Activated CD8-positive, alpha-beta T cell treated with anti-CD3 and anti-CD28 coated beads for 36 hours (primary cell): ENCODE results near the gene CNOT6. TPM values are rescaled to one million over a fixed set of nuclear protein-coding genes. Genes with fewer than 3 reads are reported as not detected.
"Not testable (repeated sequence)": the region's sequence is repeated elsewhere in the genome, so short reads cannot be mapped to it uniquely, and the experiment has no call there.

ENCODE experiments used
- ATAC-seq: fragments of 200-7000 bp; cut with Tn5 transposase; one replicate; pipeline ENCODE4 v1.10.0; 2021; ENCODE audit warnings: mild to moderate bottlenecking, moderate library complexity
- CTCF ChIA-PET: fragments of 350-600 bp; sonication (Branson Sonifier 250); formaldehyde crosslinking; loops from one replicate; lab custom pipeline; 2021; ENCODE audit warnings: antibody characterized with exemption; lab: Charles Lee
- POLR2A ChIA-PET: fragments of 350-600 bp; sonication (Branson Sonifier 250); formaldehyde crosslinking; loops from one replicate; lab custom pipeline; 2021; ENCODE audit warnings: antibody characterized with exemption; lab: Charles Lee
- DNase-seq: peaks from one replicate; pipeline ENCODE4 v3.0.0-alpha.2; 2020
- H3K27ac Mint-ChIP-seq: one replicate; pipeline ENCODE4 v1.8.0; 2021; ENCODE audit warnings: mild to moderate bottlenecking, mixed read lengths
- H3K27me3 Mint-ChIP-seq: one replicate; pipeline ENCODE4 v1.8.0; 2021; ENCODE audit warnings: mixed read lengths
- H3K36me3 Mint-ChIP-seq: one replicate; pipeline ENCODE4 v1.8.0; 2021; ENCODE audit warnings: low read depth, mixed read lengths
- H3K4me1 Mint-ChIP-seq: one replicate; pipeline ENCODE4 v1.8.0; 2021; ENCODE audit warnings: low read depth, mixed read lengths
- H3K4me3 Mint-ChIP-seq: one replicate; pipeline ENCODE4 v1.8.0; 2021; ENCODE audit warnings: mild to moderate bottlenecking, moderate library complexity, mixed read lengths
- H3K9me3 Mint-ChIP-seq: one replicate; pipeline ENCODE4 v1.8.0; 2021; ENCODE audit warnings: mixed read lengths
- CTCF ChIP-seq: fragments of 200-600 bp; IDR thresholded peaks from one replicate; pipeline ENCODE4 v1.8.0; 2022; ENCODE audit warnings: antibody characterized with exemption, mild to moderate bottlenecking
- intact Hi-C: fragments of 100-400 bp; cut with micrococcal nuclease; formaldehyde crosslinking; loops from one replicate; pipeline ENCODE4 v1.10.0; 2022
- total RNA-seq, 2 experiments: library from RNA; stranded (reverse); gene quantifications; one replicate each; pipeline ENCODE4 v1.2.3, GENCODE V29; 2021

CNOT6 gene
- total RNA-seq, 2 experiments from 2014 or later, result 28.4 to 30.4 TPM

- H3K27ac Mint-ChIP-seq, result no peak overlapping the region
- DNase-seq (peak; percentile 66), ATAC-seq (peak; percentile 94)
- peaks cover 10% of the 10 kb centered on the region for H3K27me3 Mint-ChIP-seq
- intact Hi-C loops, result loop anchor here (5.0 kb wide), 2 partner anchors 179 to 244 kb away; partner anchors contain the start of gene MAPK9
- no peaks in the 10 kb centered on the region for H3K36me3 Mint-ChIP-seq
- CTCF ChIA-PET, result interaction anchor here (0.6 to 6.2 kb wide), 21 partner anchors 11 to 345 kb away, joined by 3 to 30 read pairs (median 3); no protein-coding TSS in a partner anchor
- no peaks in the 10 kb centered on the region for H3K9me3 Mint-ChIP-seq
- no peak overlapping the region for H3K4me3 Mint-ChIP-seq
- H3K4me1 Mint-ChIP-seq, result no peaks in the 10 kb centered on the region
- TF ChIP-seq CTCF, result peak; percentile 94
- POLR2A ChIA-PET, result interaction anchor here (0.7 kb wide), 1 partner anchor 161 kb away, joined by 3 read pairs; no protein-coding TSS in a partner anchor
Observed at GRCh38 chr5:180470966-180471582, 23.1 kb upstream of the CNOT6 start.

- ATAC-seq, result no peak
- TF ChIP-seq CTCF, result no peak
- no peaks in the 10 kb centered on the region for H3K4me1 Mint-ChIP-seq
- ChIA-PET POLR2A (interaction anchor here (0.7 kb wide), 1 partner anchor 161 kb away, joined by 3 read pairs; no protein-coding TSS in a partner anchor), CTCF (interaction anchor here (0.7 to 6.2 kb wide), 19 partner anchors 11 to 178 kb away, joined by 3 to 30 read pairs (median 4); no protein-coding TSS in a partner anchor)
- H3K4me3 Mint-ChIP-seq, result no peak overlapping the region
- H3K36me3 Mint-ChIP-seq, result no peaks in the 10 kb centered on the region
- H3K27ac Mint-ChIP-seq, result no peak overlapping the region
- no peak for DNase-seq
- intact Hi-C loops, result loop anchor here (5.0 kb wide), 2 partner anchors 180 to 245 kb away; partner anchors contain the start of gene MAPK9
- peaks cover 10% of the 10 kb centered on the region for H3K27me3 Mint-ChIP-seq
- H3K9me3 Mint-ChIP-seq, result no peaks in the 10 kb centered on the region
Observed at GRCh38 chr5:180471866-180472265, 22.3 kb upstream of the CNOT6 start.

GRCh38 chr5:180472269-180472668 is 21.9 kb upstream of the CNOT6 start:
- ATAC-seq (no peak), DNase-seq (no peak)
- no peak overlapping the region for H3K4me3 Mint-ChIP-seq
- no peak overlapping the region for H3K27ac Mint-ChIP-seq
- H3K4me1 Mint-ChIP-seq, result no peaks in the 10 kb centered on the region
- intact Hi-C loops, result loop anchor here (5.0 kb wide), 2 partner anchors 180 to 245 kb away; partner anchors contain the start of gene MAPK9
- no peaks in the 10 kb centered on the region for H3K36me3 Mint-ChIP-seq
- H3K9me3 Mint-ChIP-seq, result no peaks in the 10 kb centered on the region
- peaks cover 10% of the 10 kb centered on the region for H3K27me3 Mint-ChIP-seq
- ChIA-PET CTCF (interaction anchor here (0.9 to 6.2 kb wide), 11 partner anchors 11 to 178 kb away, joined by 3 to 30 read pairs (median 4); no protein-coding TSS in a partner anchor), POLR2A (no interaction called here)
- no peak for TF ChIP-seq CTCF

GRCh38 chr5:180473386-180473785 is 20.8 kb upstream of the CNOT6 start:
- POLR2A ChIA-PET, result interaction anchor here (0.8 kb wide), 1 partner anchor 380 kb away, joined by 3 read pairs; no protein-coding TSS in a partner anchor
- H3K27me3 Mint-ChIP-seq, result peaks cover 10% of the 10 kb centered on the region
- CTCF ChIA-PET, result interaction anchor here (0.8 to 6.2 kb wide), 7 partner anchors 10 to 346 kb away, joined by 3 to 30 read pairs (median 5); no protein-coding TSS in a partner anchor
- not testable (repeated sequence) for DNase-seq, H3K27ac Mint-ChIP-seq, ATAC-seq, H3K4me3 Mint-ChIP-seq, H3K9me3 Mint-ChIP-seq, H3K4me1 Mint-ChIP-seq, H3K36me3 Mint-ChIP-seq
- intact Hi-C loops, result loop anchor here (5.0 kb wide), 2 partner anchors 181 to 246 kb away; partner anchors contain the start of gene MAPK9

- Mint-ChIP-seq H3K27me3 (peaks cover 10% of the 10 kb centered on the region), H3K4me1 (no peaks in the 10 kb centered on the region), H3K36me3 (no peaks in the 10 kb centered on the region), H3K9me3 (no peaks in the 10 kb centered on the region), H3K27ac (no peak overlapping the region), H3K4me3 (no peak overlapping the region)
- CTCF ChIA-PET, result interaction anchor here (6.2 kb wide), 1 partner anchor 180 kb away, joined by 30 read pairs; no protein-coding TSS in a partner anchor
- no peak for DNase-seq
- no peak for TF ChIP-seq CTCF
- POLR2A ChIA-PET, result no interaction called here
- no peak for ATAC-seq
- intact Hi-C loops, result loop anchor here (5.0 kb wide), 2 partner anchors 182 to 247 kb away; partner anchors contain the start of gene MAPK9
Observed at GRCh38 chr5:180474569-180474968, 19.6 kb upstream of the CNOT6 start.

GRCh38 chr5:180475969-180476524 is 18.1 kb upstream of the CNOT6 start:
- H3K27me3 Mint-ChIP-seq, ATAC-seq, H3K27ac Mint-ChIP-seq, H3K36me3 Mint-ChIP-seq, POLR2A ChIA-PET, H3K9me3 Mint-ChIP-seq, CTCF ChIA-PET, H3K4me1 Mint-ChIP-seq, intact Hi-C loops, H3K4me3 Mint-ChIP-seq, DNase-seq: not testable (repeated sequence)
